GM18873 (cell line): ENCODE measurements around the gene SYT14.
"Not testable (repeated sequence)": the region's sequence is repeated elsewhere in the genome, so short reads cannot be mapped to it uniquely, and the experiment has no call there.

Experiments used
- ATAC-seq: cut with Tn5 transposase; IDR thresholded peaks from one replicate; pipeline ENCODE4 v1.9.1; 2021; ENCODE audit warnings: mild to moderate bottlenecking, moderate library complexity, moderate number of reproducible peaks; ENCODE audit not compliant: unreplicated experiment, low FRiP score

The SYT14 gene

DNA sequence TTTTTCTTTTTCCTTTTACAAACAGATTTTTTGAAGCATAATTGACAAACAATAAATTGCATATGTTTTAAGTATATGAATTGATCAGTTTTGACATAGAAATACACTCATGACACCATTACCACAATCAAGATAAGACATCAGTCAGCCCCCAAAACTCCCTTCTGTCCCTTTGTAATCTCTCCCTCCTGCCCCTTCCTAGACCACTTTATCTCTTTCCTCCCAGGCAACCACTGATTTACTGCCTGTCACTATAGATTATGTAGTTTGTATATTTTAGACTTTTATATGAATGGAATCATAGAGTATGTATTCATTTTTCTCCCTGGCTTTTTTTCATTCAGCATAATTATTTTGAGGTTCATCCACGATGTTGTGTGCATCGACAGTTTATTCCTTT lies 6.9 kb upstream of the SYT14 start:
- ATAC-seq = no peak

DNA sequence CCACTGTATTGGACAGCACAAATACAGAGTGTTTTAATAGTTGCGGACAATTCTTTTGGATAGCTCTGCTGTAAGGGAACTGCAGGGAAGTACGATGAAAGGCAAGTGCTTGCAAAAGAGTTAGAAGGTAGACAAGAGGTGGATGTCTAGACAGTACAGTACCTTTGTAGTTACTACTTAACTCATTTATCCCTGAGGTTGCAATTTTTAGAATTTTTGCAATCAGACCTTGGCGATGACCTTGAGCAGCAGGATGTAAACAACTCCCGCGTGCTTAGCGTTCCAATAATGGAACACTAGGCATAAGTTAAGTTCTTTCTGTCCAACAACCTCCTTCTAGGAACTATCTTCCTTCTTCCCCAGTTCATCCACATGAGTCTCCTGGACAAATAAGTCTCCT lies 1.9 kb upstream of the SYT14 start:
- ATAC-seq = no peak

DNA sequence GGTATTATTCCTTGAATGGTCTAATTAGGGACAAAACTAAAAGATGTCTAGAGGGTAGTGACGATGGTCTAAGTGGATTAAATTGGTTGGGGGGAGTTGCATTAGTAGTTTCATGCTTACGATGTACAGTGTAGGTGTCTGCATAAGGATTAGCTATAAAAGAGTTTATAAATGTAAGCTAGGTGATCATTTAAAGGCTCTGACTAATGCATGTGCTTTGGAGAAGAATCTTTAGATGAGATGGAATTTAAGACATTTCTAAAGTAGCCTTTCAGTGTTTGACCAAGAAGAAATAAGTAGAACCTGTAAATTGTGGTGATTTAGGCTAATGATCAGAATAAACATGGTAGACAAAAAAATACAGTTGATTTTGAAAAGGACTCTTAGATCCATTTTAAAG lies 7.4 kb downstream of the SYT14 start:
- no peak for ATAC-seq

- ATAC-seq = no peak
These were observed 10.1 kb downstream of the SYT14 start for GRCh38 chr1:209948155-209948554.

- no peak for ATAC-seq
These were observed 18.1 kb downstream of the SYT14 start for GRCh38 chr1:209956116-209956515.

DNA sequence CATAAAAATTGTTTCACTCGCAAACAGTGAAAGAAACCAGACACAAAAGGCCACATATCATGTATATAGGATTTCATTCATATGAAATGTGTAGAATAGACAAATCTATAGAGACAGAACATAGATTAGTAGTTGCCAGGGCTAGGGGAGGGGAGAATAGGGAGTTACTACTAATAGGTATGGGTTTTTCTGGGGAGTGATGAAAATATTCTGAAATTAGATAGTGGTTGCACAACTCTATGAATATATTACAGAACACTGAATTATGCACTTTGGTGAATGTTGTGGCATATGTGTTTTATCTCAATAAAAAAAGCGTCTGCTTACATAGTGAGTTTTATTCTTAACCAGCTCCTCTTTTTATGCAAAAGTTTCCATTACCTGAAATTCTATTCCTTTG lies 21.6 kb downstream of the SYT14 start:
- ATAC-seq = no peak

DNA sequence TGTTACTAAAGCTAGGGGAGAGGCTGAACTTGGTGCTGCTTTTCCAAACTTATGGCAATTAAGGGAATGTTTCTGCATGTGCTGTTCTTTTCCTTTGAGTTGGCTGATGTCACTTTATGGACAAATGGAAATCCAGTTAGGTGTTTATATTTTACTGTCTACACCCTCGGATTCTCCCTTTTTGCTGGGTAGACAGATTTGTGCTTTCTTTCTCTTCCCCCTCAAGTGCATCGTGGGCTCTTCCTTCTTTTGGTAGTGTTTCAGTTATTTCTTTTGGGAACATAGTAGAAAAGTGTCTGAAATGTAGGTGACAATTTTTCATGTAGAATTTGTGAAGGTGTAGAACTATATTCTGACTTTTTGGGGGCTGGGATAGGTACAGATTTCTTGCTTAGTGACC lies 22.9 kb downstream of the SYT14 start:
- no peak for ATAC-seq

GRCh38 chr1:209962388-209962787 lies 24.4 kb downstream of the SYT14 start:
- no peak for ATAC-seq

GRCh38 chr1:209962856-209963255 lies 24.8 kb downstream of the SYT14 start:
- ATAC-seq = no peak

DNA sequence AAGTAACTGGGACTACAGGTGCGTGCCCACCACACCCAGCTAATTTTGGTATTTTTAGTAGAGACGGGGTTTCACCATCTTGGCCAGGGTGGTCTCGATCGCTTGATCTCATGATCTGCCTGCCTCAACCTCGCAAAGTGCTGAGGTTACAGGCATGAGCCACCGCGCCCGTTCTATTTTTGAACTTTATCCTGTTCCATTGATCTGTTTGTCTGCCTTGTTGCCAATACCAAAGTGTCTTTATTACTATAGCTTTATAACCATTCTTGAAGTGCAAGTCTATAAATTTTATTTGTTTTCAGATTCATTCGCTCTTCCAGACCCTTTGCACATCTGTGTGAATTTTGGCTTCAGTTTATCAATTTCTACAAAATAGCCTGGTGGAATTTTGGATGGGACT lies 28.0 kb downstream of the SYT14 start:
- no peak for ATAC-seq

DNA sequence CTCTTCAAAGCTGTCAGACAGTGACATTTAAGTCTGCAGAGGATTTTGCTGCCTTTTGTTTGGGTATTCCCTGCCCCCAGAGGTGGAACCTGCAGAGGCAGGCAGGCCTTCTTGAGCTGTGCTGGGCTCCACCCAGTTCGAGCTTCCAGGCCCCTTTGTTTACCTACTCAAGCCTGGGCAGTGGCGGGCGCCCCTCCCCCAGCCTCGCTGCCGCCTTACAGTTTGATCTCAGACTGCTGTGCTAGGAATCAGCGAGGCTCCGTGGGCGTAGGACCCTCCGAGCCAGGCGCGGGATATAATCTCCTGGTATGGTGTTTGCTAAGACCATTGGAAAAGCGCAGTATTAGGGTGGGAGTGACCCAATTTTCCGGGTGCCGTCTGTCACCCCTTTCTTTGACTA lies 40.7 kb downstream of the SYT14 start:
- not testable (repeated sequence) for ATAC-seq

DNA sequence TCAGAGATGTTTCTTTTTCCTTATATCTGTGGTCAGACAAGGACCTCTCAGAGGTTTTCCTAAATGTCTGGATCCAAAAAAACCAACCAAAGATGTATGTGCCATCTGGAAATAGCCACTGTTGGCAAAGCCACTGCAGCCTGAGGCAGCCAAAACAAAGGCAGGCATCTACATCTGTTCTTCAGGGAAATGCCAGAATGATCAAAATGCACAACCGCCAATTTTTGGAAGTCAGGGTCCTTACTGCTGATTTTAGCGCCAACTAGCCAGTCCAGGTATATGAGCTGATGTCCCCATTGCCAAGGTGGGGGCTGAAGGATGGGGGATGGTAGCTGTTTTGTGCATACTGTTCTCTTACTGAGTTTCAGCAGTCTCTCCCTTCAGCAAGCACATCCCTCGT lies 45.9 kb downstream of the SYT14 start:
- no peak for ATAC-seq

- ATAC-seq = no peak
These were observed 47.0 kb downstream of the SYT14 start for GRCh38 chr1:209985002-209985401.

- ATAC-seq = no peak
These were observed 50.7 kb downstream of the SYT14 start for GRCh38 chr1:209988706-209989105.

DNA sequence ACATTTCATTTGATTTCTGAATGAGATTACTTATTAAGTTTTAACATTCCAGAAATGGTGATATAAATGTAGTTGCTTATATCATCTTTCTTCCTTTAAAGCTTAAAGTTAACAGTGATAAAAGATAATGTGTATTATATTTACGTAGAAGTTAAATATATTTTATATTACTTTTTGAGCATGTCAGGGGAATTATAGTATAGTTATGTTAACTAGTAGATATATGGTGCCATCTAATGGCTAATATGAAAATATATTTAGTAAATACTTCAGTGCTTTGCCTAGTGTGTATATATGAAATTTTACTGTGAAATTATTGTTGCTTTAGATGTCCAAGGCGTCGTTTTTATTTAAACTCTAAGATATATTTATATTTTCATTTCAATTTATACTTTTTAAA lies 51.5 kb downstream of the SYT14 start:
- ATAC-seq = no peak

- no peak for ATAC-seq
These were observed 55.2 kb downstream of the SYT14 start for GRCh38 chr1:209993061-209993830.

DNA sequence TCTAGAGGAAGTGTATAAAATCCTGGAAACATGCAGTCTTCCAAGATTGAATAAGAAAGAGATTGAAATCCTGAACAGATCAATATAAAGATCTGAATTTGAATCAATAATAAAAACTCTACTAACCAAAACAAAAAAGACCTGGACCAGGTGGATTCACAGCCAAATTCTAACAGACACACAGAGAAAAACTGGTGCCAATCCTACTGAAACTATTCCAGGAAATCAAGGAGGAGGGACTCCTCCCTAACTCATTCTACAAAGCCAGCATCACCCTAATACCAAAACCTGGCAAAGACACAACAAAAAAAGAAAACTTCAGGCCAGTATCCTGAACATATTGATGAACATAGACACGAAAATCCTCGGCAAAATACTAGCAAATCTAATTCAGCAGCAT lies 58.3 kb downstream of the SYT14 start:
- no peak for ATAC-seq

GRCh38 chr1:209999005-209999404 lies 61.0 kb downstream of the SYT14 start:
- ATAC-seq = no peak

GRCh38 chr1:210001751-210002150 lies 63.7 kb downstream of the SYT14 start:
- ATAC-seq = no peak

- ATAC-seq = no peak
These were observed 65.5 kb downstream of the SYT14 start for GRCh38 chr1:210003501-210003900.

DNA sequence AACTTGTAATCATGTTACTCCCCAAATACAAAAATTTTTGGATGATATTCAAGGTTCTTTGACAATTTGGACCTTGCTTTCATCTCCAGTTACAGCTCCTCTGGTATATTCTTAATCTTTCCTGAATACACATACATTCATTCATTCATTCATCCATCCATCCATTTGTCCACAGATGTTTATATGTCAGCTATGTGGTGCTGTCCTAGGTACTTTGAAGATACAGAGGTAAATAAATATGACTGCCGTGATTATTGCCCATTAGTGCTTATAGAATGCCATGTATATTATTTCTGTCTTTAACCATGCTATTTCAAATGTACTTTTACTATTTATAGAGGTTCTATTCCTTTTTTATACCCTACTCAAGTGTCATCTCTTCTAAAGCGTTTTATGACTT lies 72.1 kb downstream of the SYT14 start:
- no peak for ATAC-seq

- ATAC-seq = no peak
These were observed 83.3 kb downstream of the SYT14 start for GRCh38 chr1:210021145-210021860.
